Thoracic aorta (tissue), 2 donors: ENCODE results near the gene THUMPD1. TPM values are rescaled to one million over a fixed set of nuclear protein-coding genes. Genes with fewer than 3 reads are reported as not detected.
"Not testable (repeated sequence)": the region's sequence is repeated elsewhere in the genome, so short reads cannot be mapped to it uniquely, and the experiment has no call there.

Experiments used
- ATAC-seq: fragments of 150-250 bp; one replicate; pipeline ENCODE4 v1.8.0; 2017; ENCODE audit warnings: low read depth; ENCODE audit not compliant: insufficient number of reproducible peaks, low FRiP score
- DNase-seq: peaks from one replicate; pipeline ENCODE4 v3.0.0-alpha.2; 2020; ENCODE audit warnings: low spot score
- H3K27ac ChIP-seq, 2 donors: fragments of 200-600 bp; sonication (generic); 1 replicate in 1 of 2; 2 replicates in 1 of 2; pipeline ENCODE4 v1.5.1; 2016; ENCODE audit warnings: mild to moderate bottlenecking in 2 of 2, moderate library complexity in 2 of 2
- H3K27me3 ChIP-seq: fragments of 200-600 bp; sonication (generic); replicated peaks from 2 replicates; pipeline ENCODE4 v1.6.0; 2016; ENCODE audit warnings: mild to moderate bottlenecking; ENCODE audit not compliant: insufficient read depth
- H3K36me3 ChIP-seq: fragments of 200-600 bp; sonication (generic); one replicate; pipeline ENCODE4 v1.5.1; 2016
- H3K4me1 ChIP-seq, 2 donors: fragments of 200-600 bp; sonication (generic); 1 replicate in 1 of 2; 2 replicates in 1 of 2; pipeline versions ENCODE4 v1.5.1 to v1.6.0; 2016; ENCODE audit warnings: low read depth in 2 of 2, mild to moderate bottlenecking in 1 of 2; ENCODE audit not compliant: control insufficient read depth in 1 of 2
- H3K4me3 ChIP-seq: fragments of 200-600 bp; sonication (generic); 2 replicates; pipeline ENCODE4 v1.5.1; 2016; ENCODE audit warnings: mild to moderate bottlenecking
- H3K9me3 ChIP-seq: fragments of 200-600 bp; sonication (generic); 2 replicates; pipeline ENCODE4 v1.5.1; 2016
- CTCF ChIP-seq: fragments of 200-600 bp; sonication (generic); IDR thresholded peaks from one replicate; pipeline ENCODE4 v1.5.1; 2019; ENCODE audit warnings: antibody characterized with exemption
- total RNA-seq, 2 donors: library from RNA; depleted of rRNA; stranded (reverse); fragments of >200 nt; gene quantifications; one replicate each; pipeline versions ENCODE4 v1.1.0 to v1.2.3, GENCODE V29; 2016

THUMPD1 gene
- total RNA-seq, 2 donors from 2014 or later = 64.5 to 73.2 TPM

- peak; percentile 78 for ATAC-seq
- TF ChIP-seq CTCF = peak; percentile 8
- Histone ChIP-seq H3K27ac (peak overlapping the region; percentile 59 to 73), H3K9me3 (no peaks in the 10 kb centered on the region), H3K27me3 (no peaks in the 10 kb centered on the region), H3K36me3 (no peaks in the 10 kb centered on the region), H3K4me3 (no peak overlapping the region), H3K4me1 (peaks cover 0 to 36% of the 10 kb centered on the region in 2 donors)
- DNase-seq = no peak
These were observed 30.2 kb downstream of the THUMPD1 start for GRCh38 chr16:20711277-20711911.

- not testable (repeated sequence) for DNase-seq, H3K27me3 ChIP-seq, ATAC-seq, H3K27ac ChIP-seq, H3K9me3 ChIP-seq, H3K4me3 ChIP-seq, H3K36me3 ChIP-seq
- H3K4me1 ChIP-seq = peaks cover 0 to 57% of the 10 kb centered on the region in 2 donors
These were observed 33.5 kb downstream of the THUMPD1 start for GRCh38 chr16:20708129-20708528.

GRCh38 chr16:20707461-20707860 lies 34.2 kb downstream of the THUMPD1 start:
- peak overlapping the region in 1 of 2 donors; percentile 33 for H3K27ac ChIP-seq
- no peak for ATAC-seq
- no peak for DNase-seq

GRCh38 chr16:20705972-20706371 lies 35.6 kb downstream of the THUMPD1 start:
- not testable (repeated sequence) for ATAC-seq, H3K27me3 ChIP-seq, DNase-seq

More at GRCh38 chr16:20707461-20707860, 34.2 kb downstream of the THUMPD1 start:
- TF ChIP-seq CTCF = no peak
- Histone ChIP-seq H3K4me1 (peaks cover 0 to 56% of the 10 kb centered on the region in 2 donors), H3K27me3 (no peaks in the 10 kb centered on the region), H3K36me3 (no peaks in the 10 kb centered on the region), H3K4me3 (no peak overlapping the region), H3K9me3 (no peaks in the 10 kb centered on the region)

GRCh38 chr16:20704281-20704680 lies 37.3 kb downstream of the THUMPD1 start:
- H3K9me3 ChIP-seq = no peaks in the 10 kb centered on the region
- no peak for TF ChIP-seq CTCF
- no peaks in the 10 kb centered on the region for H3K36me3 ChIP-seq
- H3K4me3 ChIP-seq = no peak overlapping the region
- H3K27ac ChIP-seq = peak overlapping the region; percentile 40 to 69
- H3K27me3 ChIP-seq = no peaks in the 10 kb centered on the region
- peaks cover 0 to 38% of the 10 kb centered on the region in 2 donors for H3K4me1 ChIP-seq
- no peak for DNase-seq
- ATAC-seq = peak; percentile 43

More at GRCh38 chr16:20705972-20706371, 35.6 kb downstream of the THUMPD1 start:
- not testable (repeated sequence) for H3K9me3 ChIP-seq, H3K4me3 ChIP-seq, H3K36me3 ChIP-seq, H3K27ac ChIP-seq
- peaks cover 0 to 43% of the 10 kb centered on the region in 2 donors for H3K4me1 ChIP-seq

- not testable (repeated sequence) for H3K27me3 ChIP-seq, H3K4me3 ChIP-seq, H3K9me3 ChIP-seq, H3K36me3 ChIP-seq, DNase-seq, ATAC-seq, H3K27ac ChIP-seq
- peaks cover 0 to 21% of the 10 kb centered on the region in 2 donors for H3K4me1 ChIP-seq
These were observed 39.9 kb downstream of the THUMPD1 start for GRCh38 chr16:20701692-20702091.
